GM12872 (cell line): ENCODE results near the gene DSCAML1.

Experiments
- TF ChIP-seq, protein P1 (sequence below): IDR thresholded peaks from 3 replicates; pipeline ENCODE4 v1.5.1; 2011; ENCODE audit warnings: low read depth, mild to moderate bottlenecking, low read length, moderate library complexity; ENCODE audit not compliant: insufficient read depth

The DSCAML1 gene

DNA sequence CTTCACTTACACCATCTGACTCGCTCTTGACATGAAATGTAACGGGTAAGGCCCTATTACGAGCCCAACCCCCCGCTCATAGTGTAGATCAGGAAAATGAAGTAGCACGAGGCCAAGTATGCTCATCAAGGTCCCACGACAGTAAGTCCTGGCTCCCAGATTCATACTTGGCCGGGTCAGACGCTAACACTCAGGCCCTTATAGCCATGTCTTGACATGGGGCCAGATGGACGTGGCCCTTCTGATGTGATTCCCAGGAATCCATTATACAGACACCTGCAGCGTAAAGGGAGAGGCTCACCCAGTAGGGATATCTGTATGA lies 294.3 kb downstream of the DSCAML1 start:
- TF ChIP-seq, protein P1, sequence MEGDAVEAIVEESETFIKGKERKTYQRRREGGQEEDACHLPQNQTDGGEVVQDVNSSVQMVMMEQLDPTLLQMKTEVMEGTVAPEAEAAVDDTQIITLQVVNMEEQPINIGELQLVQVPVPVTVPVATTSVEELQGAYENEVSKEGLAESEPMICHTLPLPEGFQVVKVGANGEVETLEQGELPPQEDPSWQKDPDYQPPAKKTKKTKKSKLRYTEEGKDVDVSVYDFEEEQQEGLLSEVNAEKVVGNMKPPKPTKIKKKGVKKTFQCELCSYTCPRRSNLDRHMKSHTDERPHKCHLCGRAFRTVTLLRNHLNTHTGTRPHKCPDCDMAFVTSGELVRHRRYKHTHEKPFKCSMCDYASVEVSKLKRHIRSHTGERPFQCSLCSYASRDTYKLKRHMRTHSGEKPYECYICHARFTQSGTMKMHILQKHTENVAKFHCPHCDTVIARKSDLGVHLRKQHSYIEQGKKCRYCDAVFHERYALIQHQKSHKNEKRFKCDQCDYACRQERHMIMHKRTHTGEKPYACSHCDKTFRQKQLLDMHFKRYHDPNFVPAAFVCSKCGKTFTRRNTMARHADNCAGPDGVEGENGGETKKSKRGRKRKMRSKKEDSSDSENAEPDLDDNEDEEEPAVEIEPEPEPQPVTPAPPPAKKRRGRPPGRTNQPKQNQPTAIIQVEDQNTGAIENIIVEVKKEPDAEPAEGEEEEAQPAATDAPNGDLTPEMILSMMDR = no peak

DNA sequence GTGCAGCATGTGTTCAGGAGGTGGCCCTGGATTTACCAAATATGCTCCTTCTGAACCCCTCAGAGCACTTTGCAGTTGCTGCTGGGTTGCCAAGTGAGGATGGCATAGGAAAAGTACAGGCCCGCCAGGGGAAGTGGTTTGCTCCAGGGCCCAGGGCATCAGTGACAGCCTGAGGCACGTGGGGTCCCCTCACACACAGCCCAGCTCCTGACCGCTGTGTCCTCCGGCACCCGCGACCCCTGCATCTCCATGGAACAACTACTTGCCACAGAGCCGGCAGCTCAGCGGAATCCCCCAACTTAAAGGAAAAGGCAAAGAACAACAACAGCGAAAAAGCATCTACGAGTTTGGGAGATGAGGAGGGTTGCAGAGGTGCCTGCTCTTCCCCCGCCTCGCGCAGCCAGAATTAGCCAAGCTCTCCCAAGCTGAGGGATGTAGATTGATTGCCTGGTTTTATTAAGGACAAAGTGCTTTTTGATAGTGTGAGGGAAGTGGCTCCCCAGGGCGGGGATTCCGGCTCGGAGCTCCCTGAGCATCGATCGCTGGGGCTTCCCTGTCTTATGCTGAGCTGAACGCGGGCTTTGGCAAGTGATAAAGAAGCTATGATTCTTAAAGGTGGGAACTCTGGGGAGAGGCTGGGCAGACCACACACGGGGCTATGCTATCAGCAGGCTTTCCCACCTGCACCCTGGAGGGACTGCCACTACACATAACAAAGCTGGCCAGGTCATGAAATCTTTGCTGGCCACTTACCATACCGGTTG lies 294.8 kb downstream of the DSCAML1 start:
- TF ChIP-seq, protein P1 = no peak

DNA sequence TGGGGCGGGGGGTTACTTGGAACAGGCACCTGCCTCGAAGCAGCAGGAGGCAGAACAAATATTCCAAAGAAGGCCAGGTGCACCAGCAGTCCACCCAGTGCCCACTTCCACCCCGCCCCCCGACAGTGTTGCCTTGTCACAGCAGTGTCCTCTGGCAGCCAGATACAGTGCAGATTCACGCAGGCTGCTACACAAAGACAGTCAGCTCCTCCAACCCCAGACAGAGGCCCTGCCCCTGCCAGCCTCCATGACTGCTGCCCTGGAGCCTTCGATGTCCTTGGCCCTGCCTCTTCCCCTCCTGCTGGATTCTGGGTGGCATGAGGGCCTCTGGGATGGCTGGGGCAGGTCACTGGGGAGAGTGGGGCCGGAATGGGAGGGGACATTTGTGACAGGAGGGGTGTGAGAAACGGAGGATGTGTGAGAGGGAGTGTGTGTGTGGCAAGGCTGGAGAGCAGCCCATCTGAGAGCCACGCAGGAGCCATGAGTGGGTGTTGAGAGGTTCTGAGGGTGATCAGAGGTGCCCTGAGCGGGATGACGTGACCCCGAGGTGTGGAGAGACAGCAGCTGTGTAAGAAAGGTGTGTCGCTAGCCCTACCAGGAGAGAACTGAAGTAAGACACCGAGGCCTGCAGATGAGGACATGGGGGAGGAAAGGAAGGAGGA lies 295.6 kb downstream of the DSCAML1 start:
- TF ChIP-seq, protein P1 = no peak

DNA sequence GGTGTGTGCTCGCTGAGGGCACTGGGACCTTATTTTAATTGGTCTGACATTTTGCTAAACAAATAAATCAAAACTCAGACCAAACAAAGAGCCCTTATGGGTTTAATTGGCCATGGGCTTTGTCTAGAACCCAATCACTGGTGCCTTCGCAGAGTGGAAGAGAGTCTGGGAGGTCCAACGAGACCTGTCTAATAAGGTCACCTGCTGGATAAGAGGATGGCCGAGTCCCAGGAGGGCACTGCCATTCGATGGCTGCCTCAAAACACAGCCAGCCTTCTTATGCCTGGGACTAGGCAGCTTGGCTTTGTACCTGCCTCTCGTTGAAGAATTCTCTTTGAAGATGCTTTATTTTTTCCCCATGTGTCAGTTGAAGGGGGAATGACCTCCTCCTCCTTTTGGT lies 298.2 kb downstream of the DSCAML1 start:
- TF ChIP-seq, protein P1 = no peak

DNA sequence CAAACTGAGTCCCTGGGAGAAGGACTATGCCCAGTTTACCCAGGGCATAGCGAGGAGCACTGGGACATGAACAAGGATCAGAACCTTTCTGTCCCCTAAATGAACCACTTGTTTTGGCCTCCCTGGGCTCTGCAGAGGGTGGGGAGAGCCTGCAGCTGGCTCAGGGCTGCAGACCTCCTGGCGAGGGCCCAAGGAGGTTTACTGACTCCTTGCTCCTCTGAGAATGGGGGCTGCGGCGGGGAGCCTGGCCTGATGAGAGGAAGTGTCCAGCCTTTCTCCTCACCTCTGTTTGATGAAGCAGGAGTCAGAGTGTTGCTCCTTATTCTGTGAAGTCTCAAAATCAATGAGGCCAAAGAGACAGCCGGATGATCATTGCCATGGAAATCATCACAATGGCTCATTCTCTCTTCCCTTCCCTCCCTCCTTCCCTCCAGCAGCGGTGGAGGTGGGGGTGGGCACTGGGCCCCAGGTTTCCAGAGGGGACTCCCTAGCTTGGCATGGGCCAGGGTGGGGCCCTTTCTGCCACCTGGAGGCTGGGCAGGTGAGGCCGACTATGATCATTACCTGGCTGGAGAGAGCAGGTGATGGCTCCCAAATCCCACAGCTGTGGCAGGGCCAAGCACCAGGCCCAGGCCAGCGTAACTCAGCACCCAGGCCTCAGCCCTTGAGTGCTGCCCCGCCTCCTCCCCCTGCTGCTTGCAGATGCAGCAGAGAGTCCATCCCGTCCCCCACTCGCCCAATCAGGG lies 299.6 kb downstream of the DSCAML1 start:
- TF ChIP-seq, protein P1 = no peak

DNA sequence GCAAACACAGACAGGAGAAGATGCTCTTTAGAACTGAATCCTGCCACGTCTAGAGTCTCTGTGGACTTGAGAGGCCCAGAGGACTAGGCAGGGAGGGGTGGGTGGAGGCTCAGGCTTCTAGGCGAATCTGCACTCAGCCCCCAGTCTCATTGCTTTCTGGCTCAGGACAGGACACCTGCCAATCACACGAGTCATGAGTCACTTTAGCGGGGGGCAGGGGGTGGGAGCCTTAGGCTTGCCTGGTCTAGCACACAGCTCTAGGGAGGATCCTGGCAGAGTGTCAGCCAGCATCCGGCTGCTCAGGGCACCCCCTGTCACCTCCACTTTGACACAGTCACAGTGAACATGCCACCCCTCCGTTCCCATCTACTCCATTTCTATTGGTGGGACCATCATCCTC lies 301.7 kb downstream of the DSCAML1 start:
- TF ChIP-seq, protein P1 = no peak

DNA sequence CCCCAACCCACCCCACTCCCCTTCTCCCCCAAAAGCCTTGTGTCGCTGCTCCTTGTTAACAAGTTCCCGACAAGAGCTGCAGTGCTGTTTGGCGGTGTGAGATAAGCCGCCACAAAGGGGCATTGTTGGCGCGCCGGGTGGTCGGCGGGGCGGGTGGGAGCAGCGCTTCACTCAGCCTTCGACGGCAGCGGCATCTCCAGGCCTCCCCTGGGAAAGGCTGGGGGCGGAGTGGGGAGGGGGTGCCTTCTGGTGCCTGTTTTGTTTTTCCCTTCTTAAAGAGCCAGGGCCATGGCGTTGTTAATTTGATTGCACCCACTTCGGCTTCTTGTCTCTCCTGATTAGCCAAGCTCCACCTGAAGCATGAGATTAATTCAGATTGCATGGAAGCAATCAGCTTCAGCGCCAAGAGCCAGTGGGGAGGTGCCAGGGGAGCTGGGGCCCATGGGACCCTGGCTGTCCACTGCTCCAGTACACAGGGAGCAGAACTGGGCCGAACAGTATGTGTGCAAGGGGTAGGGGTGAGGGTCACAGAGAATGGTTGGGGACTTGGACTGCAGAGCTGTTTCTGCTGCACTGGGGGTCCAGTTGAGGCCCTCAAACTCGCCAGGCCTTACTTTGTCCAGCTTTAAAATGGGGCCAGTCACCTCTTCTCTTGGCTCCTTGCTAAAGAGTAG lies 304.3 kb downstream of the DSCAML1 start:
- TF ChIP-seq, protein P1 = no peak
